Fibroblast of peridontal ligament (primary cell): ENCODE data around the gene IPO4.
A peak's percentile ranks its signal among the peaks of the same experiment; 100 is the strongest.

Experiments
- DNase-seq: peaks from one replicate; pipeline ENCODE4 v3.0.0-alpha.2; 2010; ENCODE audit errors: extremely low read depth

The IPO4 gene

GRCh38 chr14:24177041-24177825 is 11.4 kb downstream of the IPO4 start:
- DNase-seq: no peak

- DNase-seq: no peak
Observed at GRCh38 chr14:24176599-24176998, 12.0 kb downstream of the IPO4 start.

GRCh38 chr14:24172871-24173281 is 15.7 kb downstream of the IPO4 start:
- no peak for DNase-seq

- no peak for DNase-seq
Observed at GRCh38 chr14:24172261-24172860, 16.3 kb downstream of the IPO4 start.

- no peak for DNase-seq
Observed at GRCh38 chr14:24171422-24172260, 17.0 kb downstream of the IPO4 start, which contains the start of gene REC8. Gene REC8, plus strand, starts transcription at chr14:24172080. Its CDS starts 473 bp downstream, at chr14:24172553.

GRCh38 chr14:24167469-24168114 is 21.0 kb downstream of the IPO4 start:
- no peak for DNase-seq

- no peak for DNase-seq
Observed at GRCh38 chr14:24165785-24166184, 22.8 kb downstream of the IPO4 start.

- no peak for DNase-seq
Observed at GRCh38 chr14:24164518-24164991, 24.1 kb downstream of the IPO4 start.

- DNase-seq: peak; percentile 16
Observed at GRCh38 chr14:24162093-24162492, 26.5 kb downstream of the IPO4 start.

- peak; percentile 97 for DNase-seq
Observed at GRCh38 chr14:24160850-24161804, 27.5 kb downstream of the IPO4 start, which contains the start of gene IRF9. Gene IRF9, plus strand, starts transcription at chr14:24161265. Its CDS starts 880 bp downstream, at chr14:24162145.

GRCh38 chr14:24160499-24160849 is 28.1 kb downstream of the IPO4 start:
- DNase-seq: no peak

- no peak for DNase-seq
Observed at GRCh38 chr14:24159777-24160498, 28.7 kb downstream of the IPO4 start.

- no peak for DNase-seq
Observed at GRCh38 chr14:24157331-24157730, 31.3 kb downstream of the IPO4 start.

GRCh38 chr14:24156840-24157239 is 31.8 kb downstream of the IPO4 start:
- no peak for DNase-seq

- no peak for DNase-seq
Observed at GRCh38 chr14:24155100-24155499, 33.5 kb downstream of the IPO4 start.

GRCh38 chr14:24151404-24152080 is 37.1 kb downstream of the IPO4 start:
- no peak for DNase-seq

GRCh38 chr14:24150993-24151392 is 37.6 kb downstream of the IPO4 start:
- no peak for DNase-seq

- no peak for DNase-seq
Observed at GRCh38 chr14:24150567-24150966, 38.0 kb downstream of the IPO4 start.

GRCh38 chr14:24150061-24150460 is 38.6 kb downstream of the IPO4 start:
- DNase-seq: no peak
